DOHH2 (cell line): ENCODE results near the gene ACOT4.
"Not testable (repeated sequence)": the region's sequence is repeated elsewhere in the genome, so short reads cannot be mapped to it uniquely, and the experiment has no call there.

Experiments used
- CTCF ChIP-seq: fragments of 200-600 bp; sonication (generic); IDR thresholded peaks from one replicate; pipeline ENCODE4 v1.5.1; 2014; ENCODE audit warnings: antibody characterized with exemption, mild to moderate bottlenecking, low read depth, low read length; ENCODE audit not compliant: poor library complexity, severe bottlenecking
- EZH2phosphoT487 ChIP-seq: fragments of 200-600 bp; sonication (generic); IDR thresholded peaks from 2 replicates; pipeline ENCODE4 v1.6.1; 2017; ENCODE audit warnings: borderline replicate concordance, mild to moderate bottlenecking, antibody characterized with exemption, low read length, moderate library complexity, mixed read lengths

- TF ChIP-seq CTCF, EZH2phosphoT487: not testable (repeated sequence)
These were observed 33.4 kb upstream of the ACOT4 start for GRCh38 chr14:73558238-73558637.
